CD4-positive, alpha-beta T cell treated with Interleukin-6 at 100 ng/mL for 8 hours (primary cell): ENCODE measurements around the gene MRFAP1.
A peak's percentile ranks its signal among the peaks of the same experiment; 100 is the strongest.
"Not testable (repeated sequence)": the region's sequence is repeated elsewhere in the genome, so short reads cannot be mapped to it uniquely, and the experiment has no call there.

ENCODE experiments used
- DNase-seq: peaks from one replicate; pipeline ENCODE4 v3.0.0-alpha.2; 2020; ENCODE audit warnings: mixed read lengths, low spot score

The MRFAP1 gene

GRCh38 chr4:6634746-6635145 lies 5.7 kb upstream of the MRFAP1 start:
- DNase-seq: no peak

- no peak for DNase-seq
Measured at GRCh38 chr4:6639137-6639680, 1.3 kb upstream of the MRFAP1 start.

GRCh38 chr4:6641164-6641970 lies 882 bp downstream of the MRFAP1 start:
- peak; percentile 38 for DNase-seq

GRCh38 chr4:6641971-6642320 lies 1.5 kb downstream of the MRFAP1 start:
- no peak for DNase-seq

- no peak for DNase-seq
Measured at GRCh38 chr4:6643141-6643847, 2.8 kb downstream of the MRFAP1 start.

GRCh38 chr4:6644792-6645530 lies 4.5 kb downstream of the MRFAP1 start:
- no peak for DNase-seq

DNA sequence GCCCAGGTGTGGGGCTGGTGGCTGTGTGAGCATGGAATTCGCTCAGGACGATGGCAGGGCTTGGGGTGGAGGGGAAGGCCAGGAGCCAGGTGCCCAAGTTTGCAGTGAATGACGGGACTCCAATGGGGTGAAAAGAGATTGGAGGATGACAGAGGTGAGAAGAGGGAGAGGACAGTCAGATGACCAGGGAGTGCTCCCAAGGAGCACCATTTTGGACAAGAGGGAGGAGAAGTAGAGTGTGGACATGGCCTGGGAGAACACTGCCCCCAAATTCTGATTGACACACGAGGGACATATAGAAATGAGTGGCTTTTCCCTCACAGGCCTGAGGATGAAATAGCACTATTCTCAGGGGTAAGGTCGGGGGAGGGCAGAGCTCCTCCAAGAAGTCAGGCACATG lies 6.7 kb downstream of the MRFAP1 start:
- DNase-seq: no peak

GRCh38 chr4:6647582-6648230 lies 7.2 kb downstream of the MRFAP1 start:
- no peak for DNase-seq

DNA sequence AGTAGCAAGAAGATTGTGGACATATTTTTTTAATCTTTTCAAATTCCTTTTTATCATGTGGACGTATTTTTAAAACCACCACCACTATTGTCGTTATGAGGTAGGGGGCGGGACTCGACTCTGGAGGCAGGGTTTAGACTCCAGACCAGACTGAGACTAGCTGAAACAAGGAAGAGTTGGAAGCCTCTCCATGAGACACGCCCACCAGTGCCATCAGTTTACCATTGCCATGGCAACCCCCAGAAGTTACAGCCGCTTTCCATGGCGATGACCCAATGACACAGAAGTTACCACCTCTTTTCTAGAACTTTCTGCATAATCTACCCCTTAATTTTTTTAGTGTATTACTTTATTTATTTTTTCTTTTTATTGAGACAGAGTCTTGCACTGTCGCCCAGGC lies 8.7 kb downstream of the MRFAP1 start:
- DNase-seq: no peak

DNA sequence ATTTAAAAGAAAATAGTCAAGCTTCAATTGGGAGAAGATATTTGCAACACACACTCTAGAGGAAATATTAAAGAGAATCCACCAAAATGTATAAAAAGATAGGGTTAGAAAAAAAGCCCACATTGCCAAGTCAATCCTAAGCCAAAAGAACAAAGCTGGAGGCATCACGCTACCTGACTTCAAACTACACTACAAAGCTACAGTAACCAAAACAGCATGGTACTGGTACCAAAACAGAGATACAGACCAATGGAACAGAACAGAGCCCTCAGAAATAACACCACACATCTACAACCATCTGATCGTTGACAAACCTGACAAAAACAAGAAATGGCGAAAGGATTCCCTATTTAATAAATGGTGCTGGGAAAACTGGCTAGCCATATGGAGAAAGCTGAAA lies 13.7 kb downstream of the MRFAP1 start:
- DNase-seq: not testable (repeated sequence)

DNA sequence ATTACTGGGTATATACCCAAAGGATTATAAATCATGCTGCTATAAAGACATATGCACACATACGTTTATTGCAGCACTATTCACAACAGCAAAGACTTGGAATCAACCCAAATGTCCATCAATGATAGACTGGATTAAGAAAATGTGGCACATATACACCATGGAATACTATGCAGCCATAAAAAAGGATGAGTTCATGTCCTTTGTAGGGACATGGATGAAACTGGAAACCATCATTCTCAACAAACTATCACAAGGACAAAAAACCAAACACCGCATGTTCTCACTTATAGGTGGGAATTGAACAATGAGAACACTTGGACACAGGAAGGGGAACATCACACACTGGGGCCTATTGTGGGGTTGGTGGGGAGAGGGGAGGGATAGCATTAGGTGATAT lies 14.8 kb downstream of the MRFAP1 start:
- DNase-seq: not testable (repeated sequence)

DNA sequence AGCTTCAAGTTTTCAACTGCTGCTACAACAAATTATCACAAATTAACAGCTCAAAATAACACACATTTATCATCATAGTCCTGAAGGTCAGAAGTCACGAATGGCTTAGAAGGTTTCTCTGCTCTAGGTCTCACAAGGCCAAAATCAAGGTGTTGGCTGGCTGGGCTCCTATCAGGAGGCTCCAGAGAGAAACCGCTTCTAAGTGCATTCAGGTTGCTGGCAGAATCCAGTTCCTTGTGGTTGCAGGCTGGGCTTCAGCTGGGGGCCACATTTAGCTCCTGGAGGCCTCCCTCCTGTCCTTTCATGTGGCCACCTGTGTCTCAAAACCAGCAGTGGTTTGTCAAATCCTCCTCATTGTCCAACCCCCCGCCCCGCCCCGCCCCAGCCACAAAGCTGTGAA lies 15.4 kb downstream of the MRFAP1 start:
- no peak for DNase-seq

DNA sequence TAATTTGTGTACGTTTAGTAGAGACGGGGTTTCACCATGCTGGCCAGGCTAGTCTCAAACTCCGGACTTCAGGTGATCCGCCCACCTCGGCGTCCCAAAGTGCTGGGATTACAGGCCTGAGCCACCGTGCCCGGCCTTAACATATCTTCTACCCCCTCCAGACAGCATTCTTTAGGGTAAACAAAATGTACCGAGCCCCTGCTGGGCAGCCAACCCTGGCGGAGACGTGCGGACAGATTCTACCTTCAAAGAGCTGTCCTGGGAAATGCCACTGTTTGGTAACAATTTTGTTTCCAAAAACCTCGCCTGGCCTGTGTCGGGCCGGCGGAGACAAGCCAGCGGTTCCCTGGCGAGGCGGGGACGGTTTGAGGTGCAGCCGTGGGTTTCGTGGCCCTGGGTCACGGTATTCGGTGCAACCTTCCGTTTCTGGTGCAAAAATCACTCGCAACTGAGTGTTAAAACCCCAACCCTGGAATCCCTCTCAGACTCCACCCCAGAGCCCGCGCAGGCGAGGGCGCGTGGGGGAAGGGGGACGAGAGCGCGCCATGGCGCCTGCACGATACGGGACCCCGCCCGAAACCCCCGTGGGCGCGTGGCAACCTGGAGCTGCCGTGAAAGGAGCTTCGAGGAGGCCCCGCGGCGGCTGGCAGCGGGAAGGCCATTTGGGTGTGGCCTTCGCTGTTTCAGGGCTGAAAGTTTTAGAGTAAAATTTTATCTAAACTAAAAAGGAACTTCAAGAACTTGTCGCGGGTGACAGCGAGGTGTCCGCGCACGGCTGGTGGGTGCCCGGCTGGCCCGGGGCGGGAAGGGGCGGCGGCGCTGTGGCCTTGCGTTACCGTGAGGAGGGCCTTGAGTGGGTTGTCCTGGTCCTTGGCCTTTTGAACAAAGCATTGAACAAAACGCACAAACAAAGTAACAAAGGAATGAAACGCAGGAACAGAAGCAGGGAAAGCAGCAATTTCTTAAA lies 17.0 kb downstream of the MRFAP1 start:
- DNase-seq: no peak

DNA sequence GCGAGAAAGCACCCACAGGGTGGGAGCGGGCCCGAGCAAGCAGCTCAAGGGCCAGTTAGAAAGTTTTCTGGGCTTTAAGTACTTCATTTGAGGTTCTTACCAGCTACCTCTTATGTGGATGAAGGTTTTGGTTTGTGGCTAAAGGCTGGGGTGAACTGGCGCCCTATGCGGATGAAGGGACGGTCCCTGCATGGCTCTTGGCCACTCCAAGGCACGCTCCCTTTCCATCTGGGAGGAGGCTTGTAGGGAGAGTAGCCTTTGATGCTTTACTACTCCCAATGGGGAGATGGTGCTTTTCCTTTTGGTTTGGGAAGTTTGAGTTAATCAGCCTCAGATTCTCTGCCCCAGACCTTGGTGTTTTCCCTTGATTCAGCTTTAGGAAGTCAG lies 17.7 kb downstream of the MRFAP1 start:
- DNase-seq: no peak

DNA sequence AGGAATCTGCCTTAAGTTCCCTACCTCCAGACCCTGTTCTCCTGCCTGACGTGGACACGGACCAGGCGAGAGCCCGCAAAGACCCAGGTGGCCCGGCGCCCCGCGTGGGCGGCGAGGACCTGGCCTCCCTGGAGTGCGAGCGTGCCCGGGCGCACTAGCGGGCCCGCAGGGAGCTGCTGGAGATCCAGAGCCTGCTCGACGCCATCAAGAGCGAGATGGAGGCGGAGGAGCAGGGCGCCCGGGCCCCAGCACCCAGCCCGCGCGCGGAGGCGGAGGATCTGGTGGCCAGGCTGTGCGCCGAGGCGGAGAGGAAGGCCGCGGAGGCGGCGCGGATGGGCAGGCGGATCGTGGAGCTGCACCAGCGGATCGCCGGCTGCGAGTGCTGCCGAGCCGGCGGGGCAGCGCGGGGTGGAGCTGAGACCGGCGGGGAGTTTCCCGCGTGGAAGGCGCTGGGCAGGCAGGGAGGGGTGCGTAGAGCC lies 18.2 kb downstream of the MRFAP1 start:
- peak; percentile 33 for DNase-seq

GRCh38 chr4:6659897-6660296 lies 19.4 kb downstream of the MRFAP1 start:
- no peak for DNase-seq

DNA sequence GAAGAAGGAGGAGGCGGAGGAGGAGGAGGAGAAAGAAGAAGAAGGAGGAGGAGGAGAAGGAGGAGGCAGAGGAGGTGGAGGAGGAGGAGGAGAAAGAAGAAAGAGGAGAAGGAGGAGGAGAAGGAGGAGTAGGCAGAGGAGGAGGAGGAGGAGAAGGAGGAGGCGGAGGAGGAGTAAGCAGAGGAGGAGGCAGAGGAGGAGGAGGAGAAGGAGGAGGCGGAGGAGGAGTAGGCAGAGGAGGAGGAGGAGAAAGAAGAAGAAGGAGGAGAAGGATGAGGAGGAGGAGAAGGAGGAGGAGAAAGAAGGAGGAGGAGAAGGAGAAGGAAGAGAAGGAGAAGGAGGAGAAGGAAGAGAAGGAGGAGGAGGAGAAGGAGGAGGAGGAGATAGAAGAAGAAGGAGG lies 19.9 kb downstream of the MRFAP1 start:
- no peak for DNase-seq

DNA sequence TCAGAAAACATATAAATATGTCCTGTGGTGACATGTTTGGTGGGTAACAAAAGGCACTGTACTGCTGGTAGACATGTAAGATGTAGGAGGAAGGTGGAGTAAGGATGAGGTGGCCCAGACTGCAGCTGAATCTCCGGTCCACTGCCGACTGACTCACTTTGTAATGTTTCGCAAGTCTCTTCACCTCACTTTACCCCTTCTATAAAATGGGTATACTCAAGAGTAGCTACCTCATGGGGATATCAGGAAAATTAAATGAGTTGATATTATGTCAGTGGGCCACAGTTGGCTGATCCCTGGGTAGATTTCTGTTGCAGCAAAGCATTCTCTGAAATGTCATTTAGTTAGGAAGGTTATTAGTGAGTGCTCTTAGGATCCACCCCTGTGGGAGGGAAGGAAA lies 22.1 kb downstream of the MRFAP1 start:
- DNase-seq: no peak

- no peak for DNase-seq
Measured at GRCh38 chr4:6663596-6664393, 23.3 kb downstream of the MRFAP1 start.

- no peak for DNase-seq
Measured at GRCh38 chr4:6665320-6665654, 24.8 kb downstream of the MRFAP1 start.
